ENCODE measurements around the gene RHOBTB3.

Gene RHOBTB3

GRCh38 chr5:95727764-95728191, 3.4 kb upstream of the RHOBTB3 start:
- FAIRE-seq = no peak
- TF ChIP-seq POLR2AphosphoS5 (IDR thresholded peaks at IDR 0.05; ENCODE audit: low read depth, low read length) (no peak), POLR2A (IDR thresholded peaks at IDR 0.05; ENCODE audit: low read depth, low read length) (no peak), TAF1 (IDR thresholded peaks at IDR 0.05; ENCODE audit: borderline replicate concordance, low read depth, low read length) (no peak)
- no peak for DNase-seq (ENCODE audit: insufficient read length)

- FAIRE-seq = no peak
- TF ChIP-seq TAF1 (IDR thresholded peaks at IDR 0.05; ENCODE audit: borderline replicate concordance, low read depth, low read length) (no peak), POLR2A (IDR thresholded peaks at IDR 0.05; ENCODE audit: low read depth, low read length) (no peak), POLR2AphosphoS5 (IDR thresholded peaks at IDR 0.05; ENCODE audit: low read depth, low read length) (no peak)
- DNase-seq (ENCODE audit: insufficient read length) = no peak
These were observed 2.5 kb upstream of the RHOBTB3 start for GRCh38 chr5:95728494-95729114.

- no peak for TF ChIP-seq POLR2AphosphoS5 (IDR thresholded peaks at IDR 0.05; ENCODE audit: low read depth, low read length)
- FAIRE-seq (no peak), DNase-seq (ENCODE audit: insufficient read length) (no peak)
These were observed 1.8 kb upstream of the RHOBTB3 start for GRCh38 chr5:95729115-95730010.

- DNase-seq (ENCODE audit: insufficient read length) (no peak), FAIRE-seq (peak; percentile 38)
- TF ChIP-seq POLR2AphosphoS5 (IDR thresholded peaks at IDR 0.05; ENCODE audit: low read depth, low read length) = no peak
- no peak for TF ChIP-seq TAF1 (IDR thresholded peaks at IDR 0.05; ENCODE audit: borderline replicate concordance, low read depth, low read length)
- TF ChIP-seq POLR2A (IDR thresholded peaks at IDR 0.05; ENCODE audit: low read depth, low read length) = no peak
These were observed 980 bp upstream of the RHOBTB3 start for GRCh38 chr5:95730011-95730700.

GRCh38 chr5:95731571-95732554, 727 bp downstream of the RHOBTB3 start:
- TF ChIP-seq POLR2A (IDR thresholded peaks at IDR 0.05; ENCODE audit: low read depth, low read length) (no peak), POLR2AphosphoS5 (IDR thresholded peaks at IDR 0.05; ENCODE audit: low read depth, low read length) (no peak), TAF1 (IDR thresholded peaks at IDR 0.05; ENCODE audit: borderline replicate concordance, low read depth, low read length) (no peak)
- peak; percentile 53 for FAIRE-seq
- no peak for DNase-seq (ENCODE audit: insufficient read length)

GRCh38 chr5:95733107-95733665, 2.0 kb downstream of the RHOBTB3 start:
- TF ChIP-seq POLR2AphosphoS5 (IDR thresholded peaks at IDR 0.05; ENCODE audit: low read depth, low read length) (no peak), TAF1 (IDR thresholded peaks at IDR 0.05; ENCODE audit: borderline replicate concordance, low read depth, low read length) (no peak), POLR2A (IDR thresholded peaks at IDR 0.05; ENCODE audit: low read depth, low read length) (no peak)
- no peak for DNase-seq (ENCODE audit: insufficient read length)
- no peak for FAIRE-seq

- no peak for DNase-seq (ENCODE audit: insufficient read length)
- TF ChIP-seq POLR2AphosphoS5 (IDR thresholded peaks at IDR 0.05; ENCODE audit: low read depth, low read length) (no peak), TAF1 (IDR thresholded peaks at IDR 0.05; ENCODE audit: borderline replicate concordance, low read depth, low read length) (no peak), POLR2A (IDR thresholded peaks at IDR 0.05; ENCODE audit: low read depth, low read length) (no peak)
- no peak for FAIRE-seq
These were observed 3.1 kb downstream of the RHOBTB3 start for GRCh38 chr5:95734187-95734586.

- DNase-seq (ENCODE audit: insufficient read length) = no peak
- no peak for FAIRE-seq
- TF ChIP-seq TAF1 (IDR thresholded peaks at IDR 0.05; ENCODE audit: borderline replicate concordance, low read depth, low read length) (no peak), POLR2A (IDR thresholded peaks at IDR 0.05; ENCODE audit: low read depth, low read length) (no peak), POLR2AphosphoS5 (IDR thresholded peaks at IDR 0.05; ENCODE audit: low read depth, low read length) (no peak)
These were observed 3.8 kb downstream of the RHOBTB3 start for GRCh38 chr5:95734906-95735305.

- TF ChIP-seq TAF1 (IDR thresholded peaks at IDR 0.05; ENCODE audit: borderline replicate concordance, low read depth, low read length) = no peak
- TF ChIP-seq POLR2A (IDR thresholded peaks at IDR 0.05; ENCODE audit: low read depth, low read length) = no peak
- no peak for TF ChIP-seq POLR2AphosphoS5 (IDR thresholded peaks at IDR 0.05; ENCODE audit: low read depth, low read length)
- FAIRE-seq (no peak), DNase-seq (ENCODE audit: insufficient read length) (no peak)
These were observed 4.3 kb downstream of the RHOBTB3 start for GRCh38 chr5:95735406-95735805.

GRCh38 chr5:95738072-95738471, 6.9 kb downstream of the RHOBTB3 start:
- no peak for DNase-seq (ENCODE audit: insufficient read length)
- TF ChIP-seq POLR2AphosphoS5 (IDR thresholded peaks at IDR 0.05; ENCODE audit: low read depth, low read length) (no peak), POLR2A (IDR thresholded peaks at IDR 0.05; ENCODE audit: low read depth, low read length) (no peak), TAF1 (IDR thresholded peaks at IDR 0.05; ENCODE audit: borderline replicate concordance, low read depth, low read length) (no peak)
- no peak for FAIRE-seq
